Left renal cortex interstitium (tissue), 4 donors: ENCODE results near the gene AKT2. TPM values are rescaled to one million over a fixed set of nuclear protein-coding genes. Genes with fewer than 3 reads are reported as not detected.

Experiments
- DNase-seq, 4 donors: peaks; one replicate each; pipeline ENCODE4 v3.0.0-alpha.2; 2013; ENCODE audit warnings: low read depth in 4 of 4, low spot score in 2 of 4, missing footprints in 1 of 4
- polyA plus RNA-seq, 4 donors: library from polyadenylated mRNA; unstranded; fragments of 120-200 nt; gene quantifications; one replicate each; pipeline ENCODE4 v1.2.1, GENCODE V29; 2013; ENCODE audit not compliant: insufficient read length in 4 of 4

The AKT2 gene
- polyA plus RNA-seq, 4 donors = 131 to 226 (median 200) TPM

GRCh38 chr19:40274585-40275544 is 10.3 kb downstream of the AKT2 start:
- no peak for DNase-seq

DNA sequence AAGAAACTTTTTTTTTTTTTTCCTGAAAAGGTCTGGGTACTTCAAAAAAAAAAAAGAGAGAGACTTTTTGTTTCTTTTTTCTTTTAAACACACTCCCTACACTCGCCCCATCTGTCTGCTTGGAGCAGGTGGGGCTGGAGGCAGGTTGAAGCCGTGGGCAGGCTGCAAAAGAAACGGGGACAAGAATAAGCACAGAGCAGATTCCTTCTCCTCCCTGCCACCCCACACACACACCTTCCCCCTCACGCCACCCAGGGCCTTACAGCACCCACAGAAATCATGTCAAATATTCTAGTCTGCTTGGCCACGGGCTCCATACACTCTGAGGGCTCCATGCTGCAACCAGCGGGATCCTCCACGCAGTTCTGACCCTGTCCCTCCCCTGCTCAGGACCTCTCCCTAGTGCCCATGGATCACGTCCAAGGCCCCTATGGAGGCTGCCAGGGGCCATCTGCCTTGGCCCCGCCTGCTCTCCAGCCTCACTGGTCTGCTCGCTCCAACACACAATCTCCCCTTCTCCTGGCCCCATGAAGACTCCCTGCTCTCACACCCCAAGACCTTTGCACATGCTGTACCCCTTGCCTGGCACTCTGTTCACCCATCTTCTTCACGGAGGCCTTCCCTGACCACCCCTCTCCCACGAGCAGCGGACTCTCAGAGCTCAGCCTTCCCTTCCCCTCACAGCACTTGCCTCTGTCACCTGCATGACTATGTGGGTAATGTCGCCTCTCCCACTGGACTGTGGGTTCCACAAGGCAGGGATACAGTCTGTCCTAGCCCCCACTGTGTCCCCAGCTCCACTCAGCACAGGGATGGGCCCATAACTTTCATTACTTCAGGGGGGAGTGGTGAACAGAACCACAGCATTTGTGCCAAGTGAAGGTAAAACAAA is 11.4 kb downstream of the AKT2 start:
- no peak for DNase-seq

GRCh38 chr19:40272261-40272660 is 12.9 kb downstream of the AKT2 start:
- no peak for DNase-seq

- no peak for DNase-seq
Measured at GRCh38 chr19:40271706-40272105, 13.4 kb downstream of the AKT2 start.

DNA sequence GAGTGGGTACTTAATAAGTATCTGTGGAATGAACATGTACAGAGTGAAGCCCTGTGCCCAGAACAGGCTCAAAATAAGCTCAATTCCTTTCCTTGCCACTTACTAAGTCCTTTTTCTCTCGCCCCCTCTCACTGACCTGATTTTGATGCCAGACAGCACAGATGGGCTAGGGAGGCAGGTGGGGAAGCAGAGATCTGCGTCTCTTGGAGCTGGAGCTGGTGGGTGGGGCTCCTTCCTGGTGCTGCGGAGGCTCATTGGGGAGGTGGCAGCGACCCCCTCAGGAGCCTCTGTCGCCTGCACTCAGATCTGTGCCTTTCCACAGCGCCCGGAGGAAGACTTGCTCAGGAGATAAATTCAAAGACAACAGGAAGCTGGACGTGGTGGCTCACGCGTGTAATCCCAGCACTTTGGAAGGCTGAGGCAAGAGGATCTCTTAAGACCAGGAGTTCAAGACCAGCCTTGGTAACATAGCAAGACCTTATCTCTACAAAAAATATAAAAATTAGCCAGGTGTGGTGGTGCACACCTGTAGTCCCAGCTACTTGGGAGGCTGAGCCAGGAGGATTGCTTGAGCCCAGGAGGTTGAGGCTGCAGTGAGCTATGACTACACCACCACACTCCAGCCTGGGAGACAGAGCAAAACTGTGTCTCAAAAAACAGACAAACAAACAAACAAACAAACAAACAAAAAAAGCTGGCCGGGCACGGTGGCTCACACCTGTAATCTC is 14.6 kb downstream of the AKT2 start:
- DNase-seq = no peak

DNA sequence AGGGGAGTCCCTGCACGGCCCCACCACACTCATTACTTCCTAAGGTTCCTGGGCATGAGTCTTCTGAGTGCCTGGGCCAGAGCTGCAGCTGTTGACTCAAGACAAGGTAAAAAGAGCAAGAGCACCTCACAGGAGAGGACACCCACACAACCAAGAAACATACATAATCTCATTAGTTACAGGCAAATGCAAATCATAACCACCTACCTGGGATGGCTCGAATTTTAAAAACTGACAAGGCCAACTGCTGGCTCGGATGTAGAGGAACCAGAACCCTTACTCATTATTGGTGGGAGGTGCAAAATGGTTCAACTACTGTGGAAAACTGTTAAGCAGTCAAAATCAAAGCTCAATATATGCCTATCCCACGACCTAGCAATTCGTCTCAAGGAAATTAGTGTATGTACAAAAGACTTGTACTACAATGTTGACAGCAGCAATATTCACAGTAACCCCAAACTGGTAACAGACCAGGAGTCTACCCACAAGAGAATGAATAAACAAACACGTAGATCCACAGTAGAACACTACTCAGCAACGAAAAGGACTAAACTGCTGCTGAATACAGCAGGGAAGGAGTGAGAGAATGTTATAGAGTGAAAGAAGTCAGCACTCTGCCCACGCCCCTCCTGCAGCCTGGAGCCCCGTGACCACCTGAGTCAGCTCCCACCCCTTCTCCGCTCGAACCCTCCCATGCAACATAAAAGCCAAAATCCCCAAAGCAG is 15.8 kb downstream of the AKT2 start:
- DNase-seq = no peak

GRCh38 chr19:40267601-40267997 is 17.5 kb downstream of the AKT2 start:
- no peak for DNase-seq

- DNase-seq = no peak
Measured at GRCh38 chr19:40266912-40267600, 18.1 kb downstream of the AKT2 start.

GRCh38 chr19:40266119-40266518 is 19.0 kb downstream of the AKT2 start:
- DNase-seq = no peak

GRCh38 chr19:40265763-40266099 is 19.4 kb downstream of the AKT2 start:
- DNase-seq = no peak

- no peak for DNase-seq
Measured at GRCh38 chr19:40265055-40265762, 19.9 kb downstream of the AKT2 start.

- no peak for DNase-seq
Measured at GRCh38 chr19:40264314-40265054, 20.7 kb downstream of the AKT2 start.

- no peak for DNase-seq
Measured at GRCh38 chr19:40263440-40264313, 21.5 kb downstream of the AKT2 start.

DNA sequence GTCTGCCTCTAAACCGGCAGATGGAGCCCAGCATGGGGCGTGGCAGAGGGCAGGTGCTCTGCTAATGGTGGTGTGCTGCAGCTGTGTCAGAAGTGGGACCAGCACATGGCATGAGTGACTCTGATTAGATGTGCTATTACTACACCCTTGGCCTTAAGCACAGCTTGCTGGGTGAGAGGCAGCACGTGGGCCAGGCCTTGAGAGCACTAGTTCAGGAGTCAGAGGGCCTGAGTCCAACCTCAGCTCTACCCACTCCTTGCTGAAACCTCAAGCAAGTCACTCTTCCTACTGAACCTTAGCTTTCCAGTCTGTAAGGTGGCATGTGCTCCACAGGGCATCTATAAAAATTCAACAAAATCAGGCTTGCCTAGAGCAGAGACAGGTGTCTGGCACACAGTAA is 22.7 kb downstream of the AKT2 start:
- no peak for DNase-seq

GRCh38 chr19:40261631-40262030 is 23.5 kb downstream of the AKT2 start:
- no peak for DNase-seq

- no peak for DNase-seq
Measured at GRCh38 chr19:40257096-40257517, 28.0 kb downstream of the AKT2 start.

GRCh38 chr19:40256512-40256911 is 28.6 kb downstream of the AKT2 start:
- no peak for DNase-seq
